BJ (cell line): ENCODE measurements around the gene QSOX2. TPM values are rescaled to one million over a fixed set of nuclear protein-coding genes. Genes with fewer than 3 reads are reported as not detected.

Source experiments
- CTCF ChIA-PET: fragments of 350-600 bp; formaldehyde crosslinking; extraction: SDS; loops from one replicate; lab custom pipeline; 2021; ENCODE audit warnings: antibody characterized with exemption, inconsistent platforms; lab: Yijun Ruan, JAX
- POLR2A ChIA-PET: fragments of 300-600 bp; sonication (Branson Sonifier 250); formaldehyde crosslinking; extraction: SDS; loops from one replicate; lab custom pipeline; 2021; ENCODE audit warnings: antibody characterized with exemption; lab: Charles Lee
- DNase-seq: peaks from one replicate; pipeline ENCODE4 v3.0.0-alpha.2; 2011; ENCODE audit warnings: low read depth
- H3K27me3 ChIP-seq: 2 replicates; pipeline ENCODE4 v1.6.0; 2011; ENCODE audit warnings: low read length; ENCODE audit not compliant: control insufficient read depth, insufficient read depth
- H3K36me3 ChIP-seq: 2 replicates; pipeline ENCODE4 v1.5.1; 2011; ENCODE audit warnings: low read length; ENCODE audit not compliant: control insufficient read depth, insufficient read depth
- H3K4me3 ChIP-seq: 2 replicates; pipeline ENCODE4 v1.5.1; 2011; ENCODE audit warnings: low read depth, mild to moderate bottlenecking, control low read depth, low read length
- polyA plus RNA-seq: library from polyadenylated mRNA; depleted of rRNA; stranded (reverse); fragments of >200 nt; gene quantifications from 2 replicates; pipeline ENCODE4 v1.2.3, GENCODE V29; 2011
- TF ChIP-seq, protein P1 (sequence below): IDR thresholded peaks from 2 replicates; pipeline ENCODE4 v1.5.1; 2011; ENCODE audit warnings: low read depth, mild to moderate bottlenecking, control low read depth, inconsistent platforms, low read length, moderate library complexity; ENCODE audit not compliant: insufficient read depth

Gene QSOX2
- polyA plus RNA-seq, 1 experiment, result 7.0 TPM

DNA sequence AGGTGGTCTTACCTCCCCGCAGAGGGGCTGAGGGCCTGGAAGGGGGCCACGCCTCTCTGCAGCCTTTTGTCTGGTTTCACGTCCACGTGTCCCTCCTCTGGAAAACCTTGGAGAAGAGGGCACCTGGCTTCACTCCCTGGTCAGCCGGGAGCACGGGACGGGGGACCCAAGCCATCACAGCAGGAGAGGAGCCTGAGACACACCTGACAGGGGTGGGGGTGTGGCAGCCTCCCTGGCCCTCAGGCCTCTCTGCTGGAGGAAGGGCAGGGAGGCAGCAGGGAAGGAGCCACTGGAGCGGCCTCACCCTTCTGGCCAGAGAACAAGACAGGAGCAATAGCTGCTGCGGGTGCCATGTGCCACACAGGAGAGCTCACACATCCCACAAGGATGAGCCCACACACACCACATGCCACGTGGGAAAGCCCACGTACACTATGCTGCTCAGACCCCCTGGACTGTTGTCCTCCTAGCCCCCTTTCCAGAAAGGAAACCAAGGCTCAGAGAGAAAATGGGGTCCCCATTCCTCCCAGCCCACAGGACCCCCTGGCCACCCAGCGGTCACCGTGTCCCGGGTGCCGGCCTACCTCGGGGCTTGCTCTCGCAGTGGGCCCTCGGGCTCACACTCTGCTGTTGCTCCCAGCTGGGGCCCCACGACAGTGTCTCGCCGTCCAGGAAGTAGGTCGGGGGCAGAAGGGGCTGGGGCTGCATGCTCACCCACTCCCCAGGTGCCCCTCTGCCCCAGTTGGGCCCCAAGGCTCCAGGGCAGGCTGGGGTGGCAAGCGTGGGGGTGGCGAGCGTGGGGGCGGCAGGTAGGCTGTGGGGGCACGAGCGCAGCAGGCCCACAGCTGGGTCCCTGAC, 40.1 kb upstream of the QSOX2 start:
- TF ChIP-seq, protein P1, sequence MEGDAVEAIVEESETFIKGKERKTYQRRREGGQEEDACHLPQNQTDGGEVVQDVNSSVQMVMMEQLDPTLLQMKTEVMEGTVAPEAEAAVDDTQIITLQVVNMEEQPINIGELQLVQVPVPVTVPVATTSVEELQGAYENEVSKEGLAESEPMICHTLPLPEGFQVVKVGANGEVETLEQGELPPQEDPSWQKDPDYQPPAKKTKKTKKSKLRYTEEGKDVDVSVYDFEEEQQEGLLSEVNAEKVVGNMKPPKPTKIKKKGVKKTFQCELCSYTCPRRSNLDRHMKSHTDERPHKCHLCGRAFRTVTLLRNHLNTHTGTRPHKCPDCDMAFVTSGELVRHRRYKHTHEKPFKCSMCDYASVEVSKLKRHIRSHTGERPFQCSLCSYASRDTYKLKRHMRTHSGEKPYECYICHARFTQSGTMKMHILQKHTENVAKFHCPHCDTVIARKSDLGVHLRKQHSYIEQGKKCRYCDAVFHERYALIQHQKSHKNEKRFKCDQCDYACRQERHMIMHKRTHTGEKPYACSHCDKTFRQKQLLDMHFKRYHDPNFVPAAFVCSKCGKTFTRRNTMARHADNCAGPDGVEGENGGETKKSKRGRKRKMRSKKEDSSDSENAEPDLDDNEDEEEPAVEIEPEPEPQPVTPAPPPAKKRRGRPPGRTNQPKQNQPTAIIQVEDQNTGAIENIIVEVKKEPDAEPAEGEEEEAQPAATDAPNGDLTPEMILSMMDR, result no peak
- peaks cover 2% of the 10 kb centered on the region for H3K27me3 ChIP-seq
- no peak overlapping the region for H3K4me3 ChIP-seq
- no peaks in the 10 kb centered on the region for H3K36me3 ChIP-seq
- CTCF ChIA-PET, result interaction anchor here (1.0 to 1.7 kb wide), 2 partner anchors 14 to 15 kb away, joined by 3 to 5 read pairs; no protein-coding TSS in a partner anchor
- no peak for DNase-seq
- POLR2A ChIA-PET, result no interaction called here

DNA sequence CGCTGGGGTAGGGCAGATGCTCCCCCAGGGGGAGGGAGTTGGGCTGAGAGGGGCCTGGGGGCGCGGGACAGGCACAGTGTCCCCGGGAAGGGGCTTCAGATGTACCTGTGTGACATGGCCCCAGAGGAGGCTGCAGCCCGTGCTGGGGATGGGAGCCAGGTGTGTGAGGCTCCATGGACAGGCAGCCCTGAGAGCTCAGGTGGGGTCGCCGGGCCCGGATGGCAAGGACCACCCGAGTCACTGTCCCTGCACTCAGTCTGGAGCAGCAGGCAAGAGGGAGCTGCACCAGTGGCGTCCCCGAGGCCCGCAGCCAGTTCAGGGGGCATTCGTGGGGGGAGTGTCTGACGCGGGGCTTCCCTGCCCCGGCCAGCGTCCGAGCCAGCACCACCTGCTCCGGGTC, 39.3 kb upstream of the QSOX2 start:
- ChIA-PET CTCF (interaction anchor here (0.7 to 4.1 kb wide), 6 partner anchors 10 to 487 kb away, joined by 3 to 20 read pairs (median 4); no protein-coding TSS in a partner anchor), POLR2A (no interaction called here)
- no peak for DNase-seq
- Histone ChIP-seq H3K36me3 (no peaks in the 10 kb centered on the region), H3K27me3 (peaks cover 2% of the 10 kb centered on the region), H3K4me3 (no peak overlapping the region)
- TF ChIP-seq, protein P1, result no peak

DNA sequence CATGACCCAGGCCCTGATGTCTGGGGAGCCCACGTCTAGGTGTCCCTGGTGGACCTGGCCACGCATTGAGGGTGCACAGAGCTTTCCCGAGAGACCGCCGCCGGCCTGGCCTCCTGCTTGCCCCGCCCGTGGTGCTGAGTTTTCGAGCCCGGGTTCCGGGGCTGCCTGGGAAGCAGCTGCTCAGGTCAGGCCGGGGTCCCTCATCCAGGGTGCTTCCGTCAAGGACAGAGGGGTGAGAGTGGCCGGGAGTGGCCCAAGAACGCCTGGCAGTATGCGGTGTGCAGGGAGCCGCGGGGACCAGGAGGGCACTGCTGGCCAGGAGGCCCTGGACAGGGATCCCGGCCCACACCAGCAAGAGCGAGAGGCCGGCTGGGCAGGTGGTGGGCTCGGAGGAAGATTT, 38.7 kb upstream of the QSOX2 start:
- DNase-seq, result no peak
- TF ChIP-seq, protein P1, result no peak
- ChIA-PET POLR2A (no interaction called here), CTCF (interaction anchor here (0.7 to 4.1 kb wide), 12 partner anchors 8 to 487 kb away, joined by 3 to 20 read pairs (median 4); no protein-coding TSS in a partner anchor)
- Histone ChIP-seq H3K4me3 (no peak overlapping the region), H3K36me3 (no peaks in the 10 kb centered on the region), H3K27me3 (peaks cover 2% of the 10 kb centered on the region)

DNA sequence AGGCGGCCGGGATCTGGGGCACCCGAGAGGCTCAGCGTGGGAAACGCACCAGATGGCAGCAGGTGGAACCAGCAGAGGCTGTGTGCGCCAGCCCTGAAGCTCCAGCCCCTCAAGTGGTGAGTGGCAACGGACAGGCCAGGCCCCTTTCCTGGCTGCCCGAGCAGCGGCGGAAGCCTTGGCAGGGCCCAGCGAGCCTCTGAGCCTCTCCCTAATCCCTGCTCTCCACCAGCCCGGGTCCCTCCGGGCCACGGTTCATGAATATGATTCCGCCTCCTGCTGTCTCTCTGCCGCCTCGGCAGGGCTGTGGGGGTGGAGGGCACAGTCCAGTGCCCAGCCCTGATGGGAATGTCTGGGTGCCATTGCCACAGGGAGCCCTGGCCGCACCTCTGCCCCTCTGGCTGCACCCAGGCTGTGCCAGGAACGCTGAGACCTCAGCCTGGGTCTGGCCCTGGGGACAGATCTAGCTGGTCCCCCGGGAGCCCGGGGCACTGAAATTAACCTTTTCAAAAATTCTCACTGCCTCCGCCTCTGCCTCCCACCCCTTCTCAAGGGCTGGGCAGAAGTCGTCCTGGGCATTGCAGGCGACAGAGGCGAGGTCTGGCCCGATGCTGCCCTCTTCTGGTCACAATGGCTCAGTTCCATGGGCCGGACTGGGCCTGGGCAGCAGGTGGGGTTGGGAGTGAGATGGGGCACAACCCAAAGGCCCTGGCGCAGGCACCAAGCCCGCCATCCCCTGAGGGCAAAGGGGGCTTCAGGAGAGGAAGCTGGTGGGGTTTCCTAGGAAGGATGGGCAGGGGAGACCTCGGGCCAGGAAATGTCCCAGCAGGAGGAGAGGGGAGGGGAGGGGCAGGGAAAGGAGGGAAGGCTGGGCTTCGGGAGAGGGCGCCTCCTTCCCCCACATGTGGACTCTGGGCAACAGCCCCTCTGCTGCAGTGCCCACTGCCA, 38.0 kb upstream of the QSOX2 start:
- no peak overlapping the region for H3K4me3 ChIP-seq
- TF ChIP-seq, protein P1, result peak; percentile 93
- peaks cover 2% of the 10 kb centered on the region for H3K27me3 ChIP-seq
- no peaks in the 10 kb centered on the region for H3K36me3 ChIP-seq
- POLR2A ChIA-PET, result no interaction called here
- no peak for DNase-seq
- CTCF ChIA-PET, result interaction anchor here (0.6 to 4.1 kb wide), 20 partner anchors 9 to 770 kb away, joined by 3 to 20 read pairs (median 4); no protein-coding TSS in a partner anchor
